K562 (cell line): ENCODE measurements around the gene MAP3K4. TPM values are rescaled to one million over a fixed set of nuclear protein-coding genes. Genes with fewer than 3 reads are reported as not detected.

Experiments used
- ATAC-seq: fragments of 200-7000 bp; cut with Tn5 transposase; 3 replicates; pipeline ENCODE4 v1.9.1; 2020; ENCODE audit warnings: moderate library complexity
- BruUV-seq: library from RNA; stranded (reverse); fragments of 400-500 nt; replicated peaks from 2 replicates; lab custom pipeline; 2021; lab: Mats Ljungman, UMichigan
- CTCF ChIA-PET: fragments of 300-600 bp; formaldehyde crosslinking; extraction: SDS; loops from one replicate; lab custom pipeline; 2021; ENCODE audit warnings: low intra/inter-chr PET ratio; lab: Yijun Ruan, JAX
- POLR2A ChIA-PET: fragments of 300-600, 350-650 bp; sonication (Branson Sonifier 250); formaldehyde crosslinking; extraction: SDS; loops from one replicate; lab custom pipeline; 2021; ENCODE audit warnings: antibody characterized with exemption, inconsistent platforms; lab: Yijun Ruan, JAX
- DNase-seq, 4 experiments: peaks; one replicate each; pipeline versions ENCODE4 v3.0.0 to v3.0.0-alpha.2; 2011 to 2018; ENCODE audit warnings: low spot score in 3 of 4, mixed read lengths in 3 of 4; ENCODE audit errors: extremely low read depth in 1 of 4
- FAIRE-seq: peaks from 2 replicates; lab custom pipeline; 2011; peaks lifted over from hg19 to GRCh38; lab: Jason Lieb, UNC
- H2AFZ ChIP-seq: 2 replicates; pipeline ENCODE4 v1.6.0; 2011; ENCODE audit warnings: low read depth, low read length, control low read depth, inconsistent platforms
- H3K27ac ChIP-seq: fragments of 200-600 bp; 3 replicates; pipeline ENCODE4 v1.8.0; 2011; ENCODE audit warnings: low read depth, mild to moderate bottlenecking, control low read depth, inconsistent platforms, low read length, moderate library complexity, mixed read lengths; ENCODE audit errors: extremely low read depth
- H3K27me3 ChIP-seq, 2 experiments: fragments of 300-600 bp in 1 of 2; 2 replicates in 1 of 2; 3 replicates in 1 of 2; pipeline versions ENCODE4 v1.6.0 to v1.8.0; 2011; ENCODE audit warnings: inconsistent platforms in 2 of 2, low read length in 2 of 2, mild to moderate bottlenecking in 1 of 2, mixed read lengths in 1 of 2, moderate library complexity in 1 of 2; ENCODE audit not compliant: control insufficient read depth in 2 of 2, insufficient read depth in 2 of 2
- H3K36me3 ChIP-seq: fragments of 300-600 bp; 3 replicates; pipeline ENCODE4 v1.8.0; 2011; ENCODE audit warnings: mild to moderate bottlenecking, low read length, inconsistent platforms; ENCODE audit not compliant: control insufficient read depth, insufficient read depth
- H3K4me1 ChIP-seq, 2 experiments: fragments of 200-600 bp in 1 of 2; replicated peaks in 1 of 2; 2 replicates in 1 of 2; 3 replicates in 1 of 2; pipeline versions ENCODE4 v1.5.1 to v1.8.0; 2011; ENCODE audit warnings: inconsistent platforms in 2 of 2, low read length in 2 of 2, mild to moderate bottlenecking in 1 of 2, mixed read lengths in 1 of 2, moderate library complexity in 1 of 2; ENCODE audit not compliant: control insufficient read depth in 2 of 2, insufficient read depth in 2 of 2
- H3K4me2 ChIP-seq: 2 replicates; pipeline ENCODE4 v1.6.1; 2011; ENCODE audit warnings: low read length, control low read depth, inconsistent platforms, mixed read lengths; ENCODE audit not compliant: insufficient read depth
- H3K4me3 ChIP-seq: fragments of 200-600 bp; sonication (generic), shearing (Covaris generic); 2 replicates; pipeline ENCODE4 v1.5.1; 2016; ENCODE audit warnings: control low read depth, inconsistent platforms
- H3K79me2 ChIP-seq: fragments of 200-600 bp; 3 replicates; pipeline ENCODE4 v1.8.0; 2011; ENCODE audit warnings: low read length, inconsistent platforms; ENCODE audit not compliant: control insufficient read depth, insufficient read depth
- H3K9ac ChIP-seq, 2 experiments: 2 replicates each; pipeline versions ENCODE4 v1.6.0 to v1.6.1; 2011; ENCODE audit warnings: low read depth in 2 of 2, low read length in 2 of 2, control low read depth in 1 of 2, inconsistent platforms in 1 of 2, mild to moderate bottlenecking in 1 of 2, mixed read lengths in 1 of 2; ENCODE audit not compliant: insufficient read depth in 1 of 2
- H3K9me1 ChIP-seq: one replicate; pipeline ENCODE4 v1.6.0; 2011; ENCODE audit warnings: inconsistent platforms, mild to moderate bottlenecking, low read length, moderate library complexity; ENCODE audit not compliant: control insufficient read depth, insufficient read depth
- H3K9me3 ChIP-seq: replicated peaks from 2 replicates; pipeline ENCODE4 v1.5.1; 2011; ENCODE audit warnings: low read depth, low read length, inconsistent platforms; ENCODE audit not compliant: control insufficient read depth, insufficient read depth
- H4K20me1 ChIP-seq: replicated peaks from 2 replicates; pipeline ENCODE4 v1.6.1; 2011; ENCODE audit warnings: low read length, inconsistent platforms, mixed read lengths; ENCODE audit not compliant: control insufficient read depth, insufficient read depth
- C11orf30 ChIP-seq: fragments of 450-650 bp; IDR thresholded peaks from 2 replicates; pipeline ENCODE4 v1.6.1; 2016; ENCODE audit warnings: low read depth, mild to moderate bottlenecking
- CAMTA2 ChIP-seq: fragments of 250-450 bp; sonication (Bioruptor Pico); conservative IDR thresholded peaks from 2 replicates; pipeline ENCODE4 v1.5.1; 2022
- EHMT2 ChIP-seq: fragments of 450-650 bp; IDR thresholded peaks from 2 replicates; pipeline ENCODE4 v1.6.1; 2018; ENCODE audit warnings: antibody characterized with exemption
- ID3 ChIP-seq, 2 experiments: fragments of 250-450 bp in 1 of 2; fragments of 450-650 bp in 1 of 2; sonication (Bioruptor Pico) in 1 of 2; IDR thresholded peaks; 2 replicates each; pipeline versions ENCODE4 v1.6.1 to v1.8.0; 2016 to 2021; ENCODE audit warnings: mild to moderate bottlenecking in 2 of 2, moderate library complexity in 2 of 2, missing compliant biosample characterization in 1 of 2, missing genetic modification characterization in 1 of 2
- L3MBTL2 ChIP-seq: fragments of 450-650 bp; IDR thresholded peaks from 2 replicates; pipeline ENCODE4 v1.6.1; 2016; ENCODE audit warnings: mild to moderate bottlenecking, moderate library complexity
- MAFG ChIP-seq: fragments of 450-650 bp; conservative IDR thresholded peaks from 2 replicates; pipeline ENCODE4 v1.6.1; 2016; ENCODE audit warnings: missing genetic modification characterization, missing compliant biosample characterization
- THRA ChIP-seq: fragments of 450-650 bp; IDR thresholded peaks from 2 replicates; pipeline ENCODE4 v1.6.1; 2017; ENCODE audit warnings: mild to moderate bottlenecking, moderate library complexity
- ZNF316 ChIP-seq: fragments of 450-650 bp; IDR thresholded peaks from 2 replicates; pipeline ENCODE4 v1.6.1; 2016
- ZNF785 ChIP-seq: fragments of 250-450 bp; sonication (Bioruptor Pico); IDR thresholded peaks from 2 replicates; pipeline ENCODE4 v1.4.0; 2020; ENCODE audit warnings: mild to moderate bottlenecking
- WGBS: fragments of 100-300 bp; shearing (Covaris generic); methylation state at CpG from one replicate; pipeline ENCODE4 v1.1.6; 2016; ENCODE audit warnings: low coverage, mixed read lengths; ENCODE audit not compliant: insufficient coverage; ENCODE audit errors: missing lambda C conversion rate; 5-methylcytosine and 5-hydroxymethylcytosine counted together
- in situ Hi-C: fragments of 300-500 bp; cut with MboI; formaldehyde crosslinking; loops from 4 replicates; pipeline ENCODE4 v1.15.0; 2018; ENCODE audit warnings: inconsistent platforms, mixed read lengths
- intact Hi-C: fragments of 100-400 bp; cut with micrococcal nuclease; formaldehyde crosslinking; loops from 2 replicates; pipeline ENCODE4 v1.14.2; 2022
- polyA plus RNA-seq, 8 experiments: library from polyadenylated mRNA; depleted of rRNA in 4 of 8; stranded (reverse) in 5 of 8; unstranded in 3 of 8; fragments of >200 nt; fragmentation: Nextera tagmentation in 2 of 8; fragmentation: Illumina TruSeq in 1 of 8; extraction: Ambion mirVana in 2 of 8; extraction: Trizol in 1 of 8; gene quantifications; 2 replicates each; pipeline versions ENCODE4 v1.2.1 to v1.2.3, GENCODE V29; 2011 to 2014; ENCODE audit warnings: inconsistent platforms in 1 of 8, missing spikeins in 1 of 8
- total RNA-seq, 7 experiments: library from RNA; depleted of rRNA in 6 of 7; stranded (reverse); fragments of >200 nt in 6 of 7; fragmentation: Illumina TruSeq in 2 of 7; extraction: Trizol in 2 of 7; gene quantifications; 2 replicates each; pipeline versions ENCODE4 v1.2.1 to v1.2.3, GENCODE V29; 2011 to 2021; ENCODE audit warnings: low replicate concordance in 1 of 7

MAP3K4 gene
- total and polyA plus RNA-seq, 9 of the 15 experiments (the other 6 are each of a cell fraction or from before 2014, with no cell fraction given) = 21.0 to 77.2 (median 48.9) TPM

- CTCF ChIA-PET = no interaction called here
- intact Hi-C loops = no loop called here
Observed at GRCh38 chr6:161127071-161127740, 135.6 kb downstream of the MAP3K4 start.

More at GRCh38 chr6:161127071-161127740, 135.6 kb downstream of the MAP3K4 start:
- no peak for TF ChIP-seq ID3 (CRISPR knock-in tag; IDR thresholded peaks at IDR 0.05)
- no peak for TF ChIP-seq ID3 (tag; IDR thresholded peaks at IDR 0.05)
- no peak for TF ChIP-seq L3MBTL2
- peak; percentile 38; the same call in 1 of the 2 replicates for TF ChIP-seq MAFG (tag)
- no peak for TF ChIP-seq EHMT2
- TF ChIP-seq ZNF785 = no peak
- peak; percentile 69 for TF ChIP-seq C11orf30
- peak; percentile 85 for TF ChIP-seq ZNF316
- no peak for TF ChIP-seq THRA
- no peak for TF ChIP-seq CAMTA2 (CRISPR knock-in tag)
- DNase-seq (no peak), ATAC-seq (no peak), FAIRE-seq (no peak)
- H3K27me3 ChIP-seq = no peaks in the 10 kb centered on the region
- in situ Hi-C loops = no loop called here
- BruUV-seq = no TSS peak
- no peaks in the 10 kb centered on the region for H3K9me1 ChIP-seq
- H3K9ac ChIP-seq = no peak overlapping the region; a peak in 1 of 4 replicates
- H3K36me3 ChIP-seq = peaks cover 34% of the 10 kb centered on the region
- H3K4me2 ChIP-seq = no peak overlapping the region
- H3K9me3 ChIP-seq = peaks cover 3% of the 10 kb centered on the region; the same call in 1 of the 2 replicates
- no peak overlapping the region for H3K27ac ChIP-seq
- no peaks in the 10 kb centered on the region for H3K79me2 ChIP-seq
- no peak overlapping the region for H3K4me3 ChIP-seq
- H3K4me1 ChIP-seq = no peaks in the 10 kb centered on the region
- H4K20me1 ChIP-seq = no peaks in the 10 kb centered on the region
- H2AFZ ChIP-seq = no peak overlapping the region
- POLR2A ChIA-PET = interaction anchor here (0.5 to 1.4 kb wide), 4 partner anchors 13 to 128 kb away, joined by 3 to 5 read pairs (median 3); no protein-coding TSS in a partner anchor
- WGBS = 95% methylated on average over 7 of the region's 7 CpGs
